ENCODE measurements around the gene CCAR1. TPM values are rescaled to one million over a fixed set of nuclear protein-coding genes. Genes with fewer than 3 reads are reported as not detected.

The CCAR1 gene
- total and polyA plus RNA-seq, 8 donors: 19.9 to 176 (median 87.4) TPM

DNA sequence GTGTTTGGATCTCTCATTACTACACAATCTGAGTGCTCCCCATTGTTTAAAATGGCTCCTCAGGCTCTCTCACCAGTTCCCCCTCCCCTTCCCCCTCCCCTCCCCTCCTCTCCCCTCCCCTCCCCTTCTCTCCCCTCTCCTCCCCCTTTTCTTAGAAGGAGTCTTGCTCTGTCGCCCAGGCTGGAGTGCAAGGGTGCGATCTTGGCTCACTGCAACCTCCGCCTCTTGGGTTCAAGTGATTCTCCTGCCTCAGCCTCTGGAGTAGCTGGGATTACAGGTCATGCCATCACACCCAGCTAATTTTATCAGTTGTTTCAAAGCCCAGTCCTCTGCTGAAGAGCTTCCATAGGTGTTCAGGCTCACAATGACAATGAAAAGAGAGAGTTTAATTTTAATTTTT, 3.6 kb upstream of the CCAR1 start:
- no peak for DNase-seq
- H3K27ac ChIP-seq: no peak overlapping the region
- H3K36me3 ChIP-seq: no peaks in the 10 kb centered on the region
- no peaks in the 10 kb centered on the region for H3K9me3 ChIP-seq
- H3K4me1 ChIP-seq: peaks cover 2 to 7% (median 5%) of the 10 kb centered on the region in 4 donors
- H3K4me3 ChIP-seq: no peak overlapping the region
- intact Hi-C loops (cut with DNase I; ENCODE audit: low total_unique reads): loop anchor here (10.0 kb wide), 1 partner anchor 183 kb away; no protein-coding TSS in a partner anchor
- H3K27me3 ChIP-seq: no peaks in the 10 kb centered on the region
- TF ChIP-seq POLR2AphosphoS5 (IDR thresholded peaks at IDR 0.05) (no peak), EP300 (IDR thresholded peaks at IDR 0.05) (no peak), POLR2A (IDR thresholded peaks at IDR 0.05) (no peak)
- TF ChIP-seq, protein P1, sequence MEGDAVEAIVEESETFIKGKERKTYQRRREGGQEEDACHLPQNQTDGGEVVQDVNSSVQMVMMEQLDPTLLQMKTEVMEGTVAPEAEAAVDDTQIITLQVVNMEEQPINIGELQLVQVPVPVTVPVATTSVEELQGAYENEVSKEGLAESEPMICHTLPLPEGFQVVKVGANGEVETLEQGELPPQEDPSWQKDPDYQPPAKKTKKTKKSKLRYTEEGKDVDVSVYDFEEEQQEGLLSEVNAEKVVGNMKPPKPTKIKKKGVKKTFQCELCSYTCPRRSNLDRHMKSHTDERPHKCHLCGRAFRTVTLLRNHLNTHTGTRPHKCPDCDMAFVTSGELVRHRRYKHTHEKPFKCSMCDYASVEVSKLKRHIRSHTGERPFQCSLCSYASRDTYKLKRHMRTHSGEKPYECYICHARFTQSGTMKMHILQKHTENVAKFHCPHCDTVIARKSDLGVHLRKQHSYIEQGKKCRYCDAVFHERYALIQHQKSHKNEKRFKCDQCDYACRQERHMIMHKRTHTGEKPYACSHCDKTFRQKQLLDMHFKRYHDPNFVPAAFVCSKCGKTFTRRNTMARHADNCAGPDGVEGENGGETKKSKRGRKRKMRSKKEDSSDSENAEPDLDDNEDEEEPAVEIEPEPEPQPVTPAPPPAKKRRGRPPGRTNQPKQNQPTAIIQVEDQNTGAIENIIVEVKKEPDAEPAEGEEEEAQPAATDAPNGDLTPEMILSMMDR (IDR thresholded peaks at IDR 0.05): no peak
- WGBS, 5 donors: 73 to 95% (median 84%) methylated on average over 3 of the region's 3 CpGs

DNA sequence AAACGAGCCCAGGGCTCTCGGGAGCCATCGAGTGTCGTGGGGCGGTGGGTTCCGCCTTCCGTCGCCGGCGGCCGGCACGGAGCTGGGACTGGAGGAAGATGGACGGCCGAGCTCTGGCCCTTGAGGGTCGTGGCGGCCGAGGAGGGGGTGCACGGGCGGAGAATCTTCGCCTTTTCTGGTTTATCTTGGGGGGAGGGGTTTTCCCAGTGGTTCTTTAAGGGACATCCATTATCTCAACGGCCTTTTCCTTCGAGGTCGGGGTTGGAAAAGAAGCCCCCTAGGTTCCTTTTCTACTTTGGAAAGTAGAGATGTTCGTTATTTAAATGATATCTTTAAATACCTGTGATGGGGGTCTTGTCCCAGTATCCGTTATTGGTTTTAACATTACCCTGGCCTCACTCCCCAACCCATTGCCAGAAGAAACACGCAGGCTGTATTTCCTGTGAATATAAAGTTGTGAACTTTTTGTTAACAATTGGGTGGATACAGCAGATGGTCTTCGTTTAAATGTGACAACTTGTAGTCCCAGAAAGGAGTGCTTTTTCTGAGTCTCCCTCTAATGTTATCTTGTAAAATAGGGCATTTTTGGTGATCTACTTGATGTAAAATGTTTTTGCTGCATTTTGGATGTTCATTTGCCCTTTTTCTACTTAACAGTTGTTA, 765 bp downstream of the CCAR1 start:
- no peaks in the 10 kb centered on the region for H3K27me3 ChIP-seq
- TF ChIP-seq, protein P1 (IDR thresholded peaks at IDR 0.05): no peak
- TF ChIP-seq POLR2AphosphoS5 (IDR thresholded peaks at IDR 0.05): no peak
- no peak for TF ChIP-seq EP300 (IDR thresholded peaks at IDR 0.05)
- TF ChIP-seq POLR2A (IDR thresholded peaks at IDR 0.05): no peak
- DNase-seq: peak in 1 of 2 donors; percentile 42
- intact Hi-C loops (cut with DNase I; ENCODE audit: low total_unique reads): no loop called here
- peaks cover 14 to 42% (median 35%) of the 10 kb centered on the region in 4 donors for H3K36me3 ChIP-seq
- WGBS, 5 donors: 0 to 1% (median 0%) methylated on average over 26 to 27 of the region's 27 CpGs
- no peaks in the 10 kb centered on the region for H3K9me3 ChIP-seq
- H3K4me3 ChIP-seq: peak overlapping the region; percentile 93 to 97 (median 96)
- peak overlapping the region; percentile 85 to 98 (median 92) for H3K27ac ChIP-seq
- peaks cover 6 to 19% (median 12%) of the 10 kb centered on the region in 4 donors for H3K4me1 ChIP-seq

DNA sequence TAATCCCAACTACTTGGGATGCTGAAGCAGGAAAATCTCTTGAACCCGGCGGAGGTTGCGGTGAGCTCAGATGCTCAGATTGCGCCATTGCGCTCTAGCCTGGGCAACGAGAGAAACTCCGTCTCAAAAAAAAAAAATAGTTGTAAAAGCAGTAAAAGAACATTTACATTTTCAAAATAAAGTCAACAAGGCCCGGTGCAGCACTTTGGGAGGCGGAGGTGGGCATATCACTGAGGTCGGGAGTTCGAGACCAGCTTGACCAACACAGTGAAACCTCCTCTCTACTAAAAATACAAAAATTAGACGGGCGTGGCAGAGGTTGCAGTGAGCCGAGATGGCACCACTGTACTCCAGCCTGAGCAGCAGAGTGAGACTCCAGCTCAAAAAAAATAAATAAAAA, 4.0 kb downstream of the CCAR1 start:
- DNase-seq: no peak
- 85 to 95% (median 94%) methylated on average over 14 of the region's 14 CpGs for WGBS, 5 donors
- H3K27me3 ChIP-seq: no peaks in the 10 kb centered on the region
- H3K27ac ChIP-seq: no peak overlapping the region
- TF ChIP-seq POLR2A (IDR thresholded peaks at IDR 0.05) (no peak), POLR2AphosphoS5 (IDR thresholded peaks at IDR 0.05) (no peak), EP300 (IDR thresholded peaks at IDR 0.05) (no peak)
- TF ChIP-seq, protein P1 (IDR thresholded peaks at IDR 0.05): no peak
- H3K9me3 ChIP-seq: no peaks in the 10 kb centered on the region
- H3K36me3 ChIP-seq: peaks cover 33 to 74% (median 68%) of the 10 kb centered on the region in 4 donors
- intact Hi-C loops (cut with DNase I; ENCODE audit: low total_unique reads): no loop called here
- no peak overlapping the region for H3K4me3 ChIP-seq
- H3K4me1 ChIP-seq: peaks cover 6 to 20% (median 13%) of the 10 kb centered on the region in 4 donors

DNA sequence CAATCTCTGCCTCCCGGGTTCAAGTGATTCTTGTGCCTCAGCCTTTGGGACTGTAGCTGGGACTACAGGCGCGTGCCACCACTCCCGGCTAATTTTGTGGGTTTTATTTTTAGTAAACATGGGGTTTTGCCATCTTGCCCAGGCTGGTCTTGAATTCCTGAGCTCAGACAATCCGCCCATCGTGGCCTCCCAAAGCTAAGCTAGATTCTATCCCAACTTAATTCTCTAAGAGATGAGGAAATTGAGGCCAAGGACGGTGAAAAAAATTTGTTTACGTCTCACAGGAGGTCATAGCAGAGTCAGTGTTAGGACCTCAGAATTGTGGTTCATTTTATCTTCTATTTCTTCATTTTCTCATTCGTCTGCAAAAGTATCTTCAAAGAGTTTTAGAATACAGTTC, 6.1 kb downstream of the CCAR1 start:
- WGBS, 5 donors: 81 to 90% (median 88%) methylated on average over 9 of the region's 9 CpGs

More for the DNA sequence above, 6.1 kb downstream of the CCAR1 start:
- H3K27ac ChIP-seq: peak overlapping the region in 2 of 5 donors; percentile 10 to 34
- no peak overlapping the region for H3K4me3 ChIP-seq
- peaks cover 6 to 17% (median 11%) of the 10 kb centered on the region in 4 donors for H3K4me1 ChIP-seq
- no peak for DNase-seq
- no peaks in the 10 kb centered on the region for H3K27me3 ChIP-seq
- no peaks in the 10 kb centered on the region for H3K9me3 ChIP-seq
- H3K36me3 ChIP-seq: peaks cover 47 to 95% (median 89%) of the 10 kb centered on the region in 4 donors
- TF ChIP-seq POLR2A (IDR thresholded peaks at IDR 0.05) (no peak), POLR2AphosphoS5 (IDR thresholded peaks at IDR 0.05) (no peak), EP300 (IDR thresholded peaks at IDR 0.05) (no peak)
- TF ChIP-seq, protein P1 (IDR thresholded peaks at IDR 0.05): no peak
- intact Hi-C loops (cut with DNase I; ENCODE audit: low total_unique reads): no loop called here

All from stomach (tissue), 9 donors.